Stimulated activated CD4-positive, alpha-beta T cell treated with anti-CD3 and anti-CD28 coated beads, Interleukin-4, amount 100 ng/mL, for 24 hours (primary cell): ENCODE data around the gene MEIS3.
A peak's percentile ranks its signal among the peaks of the same experiment; 100 is the strongest.

Experiments used
- DNase-seq: peaks from one replicate; pipeline ENCODE4 v3.0.0-alpha.2; 2020

Gene MEIS3

GRCh38 chr19:47419030-47419783 is at the start of gene MEIS3:
TSS of gene MEIS3 (minus strand) at chr19:47419527. CDS start at chr19:47419081, 446 bp downstream.
- no peak for DNase-seq

- DNase-seq: no peak
These were observed 48.6 kb upstream of the MEIS3 start for GRCh38 chr19:47467914-47468313.

DNA sequence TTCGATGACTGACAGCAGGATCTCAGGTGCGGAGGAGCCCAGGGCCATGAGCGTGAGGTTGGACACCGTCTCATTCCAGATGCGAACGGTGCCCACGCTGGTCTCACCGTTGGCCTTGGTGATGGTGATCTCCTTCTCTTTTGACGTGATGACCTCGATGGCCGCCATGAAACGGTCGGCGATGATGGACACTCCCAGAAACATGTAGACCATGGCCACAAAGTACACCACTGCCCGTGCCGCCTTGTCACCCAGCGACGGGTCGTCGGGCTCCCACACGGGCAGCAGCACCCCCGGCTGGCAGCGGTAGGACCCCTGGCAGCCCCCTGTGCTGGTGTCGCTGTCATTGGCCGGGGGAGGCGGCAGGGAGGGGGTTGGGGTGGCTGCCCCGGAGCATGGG is 46.6 kb upstream of the MEIS3 start:
- DNase-seq: no peak

DNA sequence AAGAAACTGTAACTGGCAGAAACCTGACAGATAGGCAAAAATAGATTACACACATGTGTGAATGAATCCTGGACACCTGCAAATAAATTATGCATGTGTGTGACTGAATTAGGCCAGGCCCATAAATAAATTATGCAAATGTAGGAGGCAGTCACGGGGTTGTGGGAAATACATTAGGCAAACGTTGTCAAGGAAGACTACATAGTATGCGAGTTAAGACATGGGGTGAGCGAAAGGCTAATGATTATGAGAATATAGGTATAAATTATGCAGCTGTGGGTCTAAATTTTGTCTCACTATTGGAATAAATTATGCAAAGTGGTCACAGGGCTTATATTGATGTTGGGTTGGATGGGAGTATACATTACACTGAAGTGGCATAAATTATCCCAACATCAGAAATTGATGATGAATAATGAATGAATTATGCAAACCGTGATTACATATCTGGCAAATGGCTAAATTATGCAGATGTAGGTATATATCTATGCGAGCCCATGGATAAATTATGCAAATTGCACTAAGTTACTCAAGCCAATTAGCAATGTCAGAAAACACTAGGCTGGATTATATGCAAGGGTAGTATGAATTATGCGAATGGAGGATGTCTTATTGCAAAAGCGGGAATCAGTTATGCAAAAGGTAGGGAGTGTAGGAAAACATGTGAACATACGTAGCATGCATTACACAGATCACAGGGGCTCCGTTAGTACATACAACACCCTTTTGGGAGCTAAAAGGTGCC is 45.5 kb upstream of the MEIS3 start:
- no peak for DNase-seq

DNA sequence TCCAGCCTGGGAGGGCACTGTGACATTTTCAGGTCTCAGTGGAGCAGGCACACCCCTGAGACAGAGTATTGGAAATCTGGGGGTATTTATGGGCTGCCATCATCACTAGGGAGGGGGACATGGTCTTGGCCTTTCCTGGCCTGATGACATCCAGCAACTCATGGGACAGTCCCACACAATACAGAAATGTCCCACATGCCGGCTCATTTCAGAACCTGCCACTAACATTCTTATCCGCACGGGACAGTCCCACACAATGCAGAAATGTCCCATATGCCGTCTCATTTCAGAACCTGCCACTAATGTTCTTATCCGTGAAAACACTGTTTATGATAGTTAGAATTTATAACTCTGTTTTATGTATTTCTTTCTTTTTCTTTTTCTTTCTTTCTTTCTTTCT is 42.5 kb upstream of the MEIS3 start:
- DNase-seq: no peak

DNA sequence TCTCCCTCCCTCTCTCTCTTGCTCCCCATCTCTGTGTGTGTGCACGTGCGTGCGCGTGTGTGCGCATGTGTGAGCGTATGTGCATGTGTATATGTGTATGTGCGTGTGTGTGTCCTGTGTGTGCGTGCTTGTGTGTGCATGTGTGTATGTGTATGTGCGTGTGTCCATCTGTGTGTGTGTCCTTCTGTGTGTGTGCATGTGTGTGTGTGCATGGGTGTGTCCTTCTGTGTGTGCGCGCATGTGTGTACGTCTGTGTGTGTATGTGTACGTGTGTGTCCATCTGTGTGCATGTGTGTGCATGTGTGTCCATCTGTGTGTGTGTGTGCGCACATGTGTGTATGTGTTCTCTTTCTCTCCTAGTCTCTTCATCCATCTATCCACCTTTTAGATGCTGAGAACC is 40.1 kb upstream of the MEIS3 start:
- DNase-seq: no peak

DNA sequence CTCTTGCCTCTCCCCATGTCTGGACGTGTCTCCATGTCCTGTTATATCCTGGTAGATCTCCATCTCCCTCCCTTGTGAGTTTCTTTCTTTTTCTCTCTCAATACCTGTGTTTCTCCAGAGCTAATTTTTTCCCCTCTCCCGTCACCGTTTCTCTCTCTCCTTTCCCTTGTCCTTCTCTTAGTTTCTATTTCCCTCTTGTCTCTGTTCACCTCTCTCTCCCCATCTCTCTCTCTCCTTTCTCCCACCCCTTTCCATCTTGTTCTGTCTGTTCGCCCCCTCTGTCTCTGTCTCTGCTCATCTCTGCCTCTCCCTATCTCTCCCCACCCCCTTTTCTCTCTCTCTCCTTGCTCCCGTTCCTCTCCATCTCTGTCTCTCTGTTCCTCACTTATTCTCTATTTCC is 39.3 kb upstream of the MEIS3 start:
- no peak for DNase-seq

- no peak for DNase-seq
These were observed 37.6 kb upstream of the MEIS3 start for GRCh38 chr19:47456721-47457474.

DNA sequence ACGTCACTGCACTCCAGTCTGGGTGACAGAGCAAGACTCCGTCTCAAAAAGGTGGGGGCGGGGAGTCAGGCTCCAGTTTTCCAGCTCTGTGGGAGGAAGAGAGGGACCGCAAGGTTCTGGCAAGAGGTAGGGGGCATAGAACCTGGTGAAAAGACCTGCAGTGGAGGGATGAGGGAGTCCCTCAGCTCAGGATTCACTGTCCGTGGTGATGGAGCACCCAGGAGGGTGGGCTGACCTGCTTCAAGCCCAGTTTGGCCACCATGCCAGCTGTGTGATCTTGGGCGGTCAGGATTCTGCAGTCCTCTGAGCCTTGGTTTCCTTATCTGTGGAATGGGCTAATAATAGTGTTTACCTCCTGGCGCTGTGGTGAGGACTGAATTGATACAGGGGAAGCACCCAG is 31.2 kb upstream of the MEIS3 start:
- DNase-seq: no peak

DNA sequence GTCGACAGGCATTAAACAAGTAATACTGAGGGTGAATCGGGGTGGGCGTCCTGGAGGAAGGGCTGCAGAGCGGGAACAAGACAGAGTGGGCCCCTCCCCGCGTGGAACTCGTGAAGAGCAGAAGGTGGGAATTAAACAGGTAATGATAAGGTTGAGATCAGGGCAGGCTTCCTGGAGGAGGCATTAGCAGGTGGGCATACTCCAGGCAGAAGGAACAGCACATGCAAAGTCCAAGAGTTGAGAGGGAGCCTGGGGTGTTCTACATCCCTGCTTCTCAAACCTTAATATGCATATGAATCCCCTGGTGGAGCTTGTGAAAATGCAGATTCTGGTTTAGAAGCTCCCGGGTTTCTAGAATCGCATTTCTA is 29.0 kb upstream of the MEIS3 start:
- DNase-seq: no peak

- DNase-seq: peak; percentile 55
These were observed 28.4 kb upstream of the MEIS3 start for GRCh38 chr19:47447470-47448359.

GRCh38 chr19:47446534-47447469 is 27.5 kb upstream of the MEIS3 start:
- DNase-seq: no peak

DNA sequence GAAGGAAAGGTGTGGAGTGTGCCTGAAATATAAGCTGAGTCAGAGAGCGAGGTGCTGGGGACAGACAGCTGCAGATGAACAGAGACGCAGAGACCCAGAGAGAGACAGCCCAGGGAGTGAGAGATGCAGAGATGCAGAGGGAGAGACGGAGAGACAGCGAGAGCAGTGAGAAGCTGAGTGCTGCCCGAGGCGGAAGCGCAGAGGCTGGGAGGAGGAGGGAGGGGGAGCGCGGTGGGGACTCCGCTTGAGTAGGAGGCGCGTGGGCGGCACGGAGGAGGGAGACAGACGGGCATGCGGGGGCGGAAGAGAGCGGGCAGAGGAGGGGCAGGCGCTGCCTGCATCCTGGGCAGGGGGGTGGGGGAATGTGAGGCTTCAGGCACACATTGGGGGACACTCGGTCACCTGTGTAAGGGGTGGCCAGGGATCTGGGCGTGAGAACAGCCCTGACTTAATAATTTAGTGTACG is 26.6 kb upstream of the MEIS3 start:
- DNase-seq: peak; percentile 56

DNA sequence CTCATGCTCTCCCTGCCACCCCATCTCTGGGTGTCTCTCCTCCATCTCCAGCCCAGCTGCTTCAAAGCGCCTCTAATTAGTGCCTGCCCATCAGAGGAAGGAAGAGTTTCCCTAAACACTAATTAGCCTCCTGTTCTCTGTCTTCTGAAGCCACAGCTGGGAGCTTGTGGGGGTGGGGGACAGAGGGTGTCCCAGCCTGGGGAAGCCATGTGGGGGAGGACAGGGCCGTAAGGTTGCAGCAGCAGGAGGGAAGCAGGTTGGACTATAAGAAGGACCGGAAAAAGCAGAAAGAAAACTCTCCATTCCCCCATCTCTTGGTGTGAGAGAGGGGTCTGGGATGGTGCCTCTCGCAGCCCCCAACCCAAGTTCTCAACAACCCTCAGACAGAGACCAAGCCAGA is 26.2 kb upstream of the MEIS3 start:
- DNase-seq: no peak

- DNase-seq: peak; percentile 21
These were observed 25.1 kb upstream of the MEIS3 start for GRCh38 chr19:47444388-47444821.

DNA sequence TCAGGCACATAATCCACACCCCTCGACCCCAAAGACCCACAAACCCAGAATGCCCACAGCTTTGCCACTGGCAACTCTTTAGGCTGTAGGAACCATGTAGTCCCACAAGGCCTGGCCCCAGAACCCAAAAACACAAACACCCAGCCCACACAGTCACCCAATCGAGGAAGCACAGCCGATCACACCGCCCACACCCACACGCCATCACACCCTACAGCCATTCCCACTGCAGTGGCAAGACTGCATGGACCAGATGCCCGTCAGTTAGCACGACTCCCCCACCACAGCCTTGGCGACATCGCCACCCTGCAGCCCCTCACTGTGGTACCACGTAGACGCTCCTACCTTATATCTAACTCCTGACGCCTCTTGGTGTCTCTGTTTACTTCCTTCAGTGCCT is 24.0 kb upstream of the MEIS3 start:
- no peak for DNase-seq

GRCh38 chr19:47438793-47439220 is 19.5 kb upstream of the MEIS3 start:
- no peak for DNase-seq

- no peak for DNase-seq
These were observed 18.2 kb upstream of the MEIS3 start for GRCh38 chr19:47437500-47437899.

DNA sequence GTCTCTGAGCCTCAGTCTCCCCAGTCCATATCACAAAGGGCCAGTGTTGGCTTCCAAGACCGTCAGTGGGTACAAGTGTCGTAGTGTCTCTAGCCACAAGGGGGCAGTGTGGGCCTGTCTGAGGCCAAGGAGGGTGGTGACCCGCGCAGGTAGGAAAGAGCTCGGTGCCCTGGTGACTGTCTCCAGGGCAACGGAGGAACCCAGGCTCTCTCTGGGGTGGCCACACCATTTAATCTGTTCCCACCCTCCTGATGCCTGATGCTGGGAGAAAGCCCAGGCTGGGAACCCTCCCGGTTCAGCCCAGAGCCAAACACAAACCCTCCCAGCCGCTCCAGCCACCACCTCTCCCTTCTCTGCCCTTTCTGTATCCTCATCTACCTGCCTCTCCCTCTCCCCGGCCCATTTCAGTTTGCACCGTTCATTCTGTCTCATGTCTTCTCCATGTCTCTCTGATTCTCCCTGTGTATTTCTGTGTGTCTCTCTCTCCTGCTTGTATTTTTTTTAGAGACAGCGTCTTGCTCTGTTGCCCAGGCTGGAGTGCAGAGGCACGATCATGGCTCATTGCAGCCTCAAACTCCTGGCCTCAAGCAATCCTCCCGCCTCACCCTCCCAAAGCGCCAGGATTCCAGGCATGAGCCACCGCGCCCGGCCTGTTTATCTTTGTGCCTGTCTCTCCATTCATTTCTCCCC is 17.5 kb upstream of the MEIS3 start:
- peak; percentile 88 for DNase-seq

DNA sequence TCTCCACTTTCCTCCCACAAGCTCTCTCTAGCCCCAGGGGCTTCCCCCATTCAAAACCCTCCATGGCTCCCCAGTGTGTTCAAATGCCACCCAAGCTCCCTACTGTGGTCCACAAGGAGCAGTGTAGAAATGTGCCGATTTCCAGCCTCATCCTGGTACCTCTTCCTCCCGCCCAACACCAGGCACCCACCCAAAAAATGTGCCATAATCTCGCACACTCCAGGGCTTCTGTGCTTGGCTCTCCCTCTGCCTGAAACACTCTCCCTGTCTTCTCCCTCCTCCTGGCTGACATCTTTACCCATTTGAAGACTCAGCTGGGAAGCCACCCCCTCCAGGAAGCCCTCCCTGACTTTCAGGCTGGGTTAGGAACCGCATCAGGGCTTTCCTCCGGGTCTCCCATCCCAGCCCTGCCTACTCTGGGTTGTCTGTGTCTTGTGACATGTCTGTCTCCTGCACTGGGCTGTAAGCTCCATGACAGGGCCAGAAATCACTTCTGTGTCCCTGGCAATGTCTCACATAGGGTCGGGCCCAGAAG is 16.6 kb upstream of the MEIS3 start:
- DNase-seq: no peak
